GM12891 (cell line): ENCODE measurements around the gene PTGER4.

Experiments used
- POLR2A ChIP-seq: IDR thresholded peaks from 2 replicates; pipeline ENCODE4 v1.6.1; 2011; ENCODE audit warnings: low read depth, low read length, control low read depth
- POLR2AphosphoS5 ChIP-seq: IDR thresholded peaks from 2 replicates; pipeline ENCODE4 v1.6.1; 2011; ENCODE audit warnings: low read depth, low read length, control low read depth
- POU2F2 ChIP-seq: IDR thresholded peaks from 2 replicates; pipeline ENCODE4 v1.6.1; 2011; ENCODE audit warnings: low read depth, mild to moderate bottlenecking, control low read depth, low read length, moderate library complexity
- SPI1 ChIP-seq: IDR thresholded peaks from 2 replicates; pipeline ENCODE4 v1.6.1; 2011; ENCODE audit warnings: low read depth, low read length, control low read depth
- TAF1 ChIP-seq: IDR thresholded peaks from 2 replicates; pipeline ENCODE4 v1.6.1; 2011; ENCODE audit warnings: low read depth, low read length, control low read depth

GRCh38 chr5:40676613-40677343, 2.9 kb upstream of the PTGER4 start:
- TF ChIP-seq POLR2A (no peak), POLR2AphosphoS5 (no peak), SPI1 (no peak), POU2F2 (no peak), TAF1 (no peak)
